Erythroblast (primary cell): ENCODE measurements around the gene ZBTB7B.

Source experiments
- DNase-seq, 2 experiments: peaks; one replicate each; lab custom pipeline; 2025; lab: John Stamatoyannopoulos, UW
- GATA1 ChIP-seq: IDR thresholded peaks from 2 replicates; pipeline ENCODE4 v1.6.1; 2011; ENCODE audit warnings: low read depth, mild to moderate bottlenecking, control low read depth, low read length, moderate library complexity
- POLR2A ChIP-seq: IDR thresholded peaks from 2 replicates; pipeline ENCODE4 v1.6.1; 2011; ENCODE audit warnings: mild to moderate bottlenecking, low read length

Gene ZBTB7B

GRCh38 chr1:155044365-155044764 lies 41.8 kb downstream of the ZBTB7B start:
- no peak for DNase-seq
- TF ChIP-seq POLR2A (no peak), GATA1 (no peak)

DNA sequence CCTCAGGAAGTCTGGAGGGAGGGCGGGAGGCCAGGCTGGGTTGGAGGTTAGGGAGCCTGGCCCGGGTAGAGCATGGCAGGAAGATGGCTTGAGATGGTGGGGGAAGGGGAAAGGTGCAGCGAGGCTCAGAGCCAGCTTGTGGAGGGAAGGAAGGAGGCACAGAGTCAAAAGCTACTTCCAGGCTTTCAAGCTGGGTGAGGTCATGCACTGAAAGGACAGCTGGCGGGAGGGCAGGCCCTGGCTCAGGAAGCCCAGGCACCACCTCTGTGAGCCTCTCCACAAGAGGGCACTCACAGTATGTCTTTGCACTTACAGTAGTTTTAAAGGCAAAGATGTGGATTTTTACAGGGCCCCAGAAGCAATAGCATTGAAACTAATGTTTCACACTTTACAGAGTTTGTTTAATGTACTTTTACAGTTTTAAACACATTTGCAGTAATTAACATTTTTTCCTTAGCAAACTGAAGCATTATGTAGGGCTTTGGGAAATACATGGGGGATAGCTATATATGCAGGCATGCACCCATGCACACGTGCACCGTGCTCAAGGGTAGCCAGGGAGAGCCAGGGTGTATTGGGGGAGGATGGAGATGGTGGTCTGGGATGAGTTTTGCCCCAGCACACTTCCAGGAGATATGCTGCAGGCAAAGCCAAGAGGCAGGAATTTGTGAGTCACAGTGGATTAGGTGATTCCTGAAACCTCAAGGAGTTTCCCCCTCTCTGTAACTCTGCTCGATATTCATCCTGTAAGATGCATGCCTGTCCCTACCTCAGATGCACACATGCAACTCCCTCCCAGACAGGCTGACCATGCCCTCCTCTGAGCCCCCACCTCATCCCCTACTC lies 42.4 kb downstream of the ZBTB7B start:
- DNase-seq, result peak; percentile 79 to 85
- TF ChIP-seq GATA1, result no peak
- TF ChIP-seq POLR2A, result no peak

DNA sequence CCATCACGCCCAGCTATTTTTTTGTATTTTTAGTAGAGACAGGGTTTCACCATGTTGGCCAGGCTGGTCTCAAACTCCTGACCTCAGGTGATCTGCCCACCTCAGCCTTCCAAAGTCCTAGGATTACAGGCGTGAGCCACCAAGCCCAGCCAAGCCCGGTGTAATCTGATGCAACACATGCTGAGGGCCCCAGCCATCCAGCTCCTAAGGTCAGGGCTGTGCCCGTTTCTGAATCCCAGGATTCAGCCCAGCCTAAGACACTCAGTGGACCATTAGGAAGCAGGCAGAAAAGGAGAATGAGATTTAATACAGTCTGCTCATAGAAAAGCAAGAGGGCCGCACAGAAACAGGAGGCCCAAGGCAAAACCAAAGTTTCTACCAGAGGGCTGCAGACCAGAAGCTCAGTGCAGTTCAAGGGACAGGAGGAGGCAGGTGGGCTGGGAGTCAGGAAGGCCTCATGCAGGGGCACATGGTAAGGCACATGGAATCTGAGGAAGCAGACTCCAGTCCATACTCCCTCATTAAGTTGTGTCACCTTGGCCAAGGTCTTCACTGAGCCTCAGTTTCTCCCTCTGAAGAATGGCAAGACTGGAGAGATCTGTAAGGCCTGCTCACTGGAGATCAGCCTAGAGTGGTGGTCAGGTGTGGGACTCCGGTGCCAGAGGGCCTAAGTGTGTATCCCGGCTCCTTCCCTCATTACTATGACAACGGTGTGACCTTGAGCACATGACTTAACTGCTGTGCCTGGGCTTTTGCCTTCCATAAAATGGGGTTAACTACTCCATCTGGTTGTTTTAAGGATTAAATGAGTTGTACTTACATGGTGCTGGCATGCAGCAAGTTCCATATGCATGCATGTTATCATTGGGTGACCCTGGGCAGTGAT lies 46.1 kb downstream of the ZBTB7B start:
- TF ChIP-seq GATA1, result no peak
- TF ChIP-seq POLR2A, result no peak

DNA sequence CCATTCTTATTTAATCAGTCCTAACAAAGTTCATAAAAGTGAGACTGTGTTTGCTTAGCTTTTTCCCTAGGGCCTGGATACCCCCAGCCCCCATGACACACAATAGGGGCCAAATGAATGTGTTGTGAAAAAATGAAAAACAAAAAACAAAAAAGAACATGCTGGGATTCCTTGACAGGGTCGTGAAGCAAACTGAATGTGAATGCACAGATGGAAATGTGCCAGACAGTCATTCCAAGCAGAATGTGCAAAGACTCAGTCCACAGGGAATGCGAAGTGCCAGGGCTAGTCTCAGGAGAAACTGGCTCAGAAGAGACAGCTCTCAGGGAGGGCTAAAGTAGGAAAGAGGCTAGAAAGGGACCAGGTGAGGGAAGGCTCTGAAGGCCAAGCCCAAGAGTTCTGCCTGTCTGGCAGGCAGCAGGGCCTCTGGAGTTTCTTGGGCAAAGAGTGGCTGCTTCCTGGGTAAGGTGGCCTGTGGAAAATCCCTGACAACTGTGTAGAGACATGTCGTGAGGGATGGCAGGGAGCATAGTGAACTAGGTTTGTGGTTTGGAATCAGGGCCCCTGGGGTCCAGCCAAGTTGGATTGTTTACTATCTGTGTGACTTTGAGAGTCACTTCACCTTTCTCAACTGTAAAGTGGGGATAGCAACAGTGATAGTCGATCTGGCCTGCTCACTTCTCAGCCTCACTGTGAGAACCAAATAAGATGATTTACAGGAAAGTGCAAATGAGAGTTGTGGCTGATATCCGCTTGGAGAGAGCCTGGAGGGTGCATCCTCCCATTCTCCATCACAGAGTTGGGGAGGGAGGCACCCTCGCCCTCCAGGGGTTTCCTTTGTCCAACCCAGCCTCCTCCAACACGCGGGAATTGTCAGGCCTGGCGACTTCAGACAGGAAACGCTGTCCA lies 47.3 kb downstream of the ZBTB7B start:
- TF ChIP-seq GATA1 (no peak), POLR2A (no peak)
- DNase-seq, result no peak

More for the DNA sequence above, 46.1 kb downstream of the ZBTB7B start:
- peak in 1 of 2 experiments; percentile 40 for DNase-seq

- no peak for TF ChIP-seq GATA1
- peak; percentile 46 for TF ChIP-seq POLR2A
- peak; percentile 84 to 91 for DNase-seq
Observed at GRCh38 chr1:155050560-155051341, 48.1 kb downstream of the ZBTB7B start, which contains the start of gene ADAM15. Gene ADAM15, plus strand, starts transcription at chr1:155051316. Its CDS starts 71 bp downstream, at chr1:155051387.

GRCh38 chr1:155051342-155051776 lies 48.8 kb downstream of the ZBTB7B start:
- no peak for TF ChIP-seq GATA1
- TF ChIP-seq POLR2A, result peak; percentile 29
- DNase-seq, result no peak

GRCh38 chr1:155051777-155052398 lies 49.3 kb downstream of the ZBTB7B start:
- TF ChIP-seq GATA1 (no peak), POLR2A (no peak)
- peak; percentile 50 to 62 for DNase-seq

DNA sequence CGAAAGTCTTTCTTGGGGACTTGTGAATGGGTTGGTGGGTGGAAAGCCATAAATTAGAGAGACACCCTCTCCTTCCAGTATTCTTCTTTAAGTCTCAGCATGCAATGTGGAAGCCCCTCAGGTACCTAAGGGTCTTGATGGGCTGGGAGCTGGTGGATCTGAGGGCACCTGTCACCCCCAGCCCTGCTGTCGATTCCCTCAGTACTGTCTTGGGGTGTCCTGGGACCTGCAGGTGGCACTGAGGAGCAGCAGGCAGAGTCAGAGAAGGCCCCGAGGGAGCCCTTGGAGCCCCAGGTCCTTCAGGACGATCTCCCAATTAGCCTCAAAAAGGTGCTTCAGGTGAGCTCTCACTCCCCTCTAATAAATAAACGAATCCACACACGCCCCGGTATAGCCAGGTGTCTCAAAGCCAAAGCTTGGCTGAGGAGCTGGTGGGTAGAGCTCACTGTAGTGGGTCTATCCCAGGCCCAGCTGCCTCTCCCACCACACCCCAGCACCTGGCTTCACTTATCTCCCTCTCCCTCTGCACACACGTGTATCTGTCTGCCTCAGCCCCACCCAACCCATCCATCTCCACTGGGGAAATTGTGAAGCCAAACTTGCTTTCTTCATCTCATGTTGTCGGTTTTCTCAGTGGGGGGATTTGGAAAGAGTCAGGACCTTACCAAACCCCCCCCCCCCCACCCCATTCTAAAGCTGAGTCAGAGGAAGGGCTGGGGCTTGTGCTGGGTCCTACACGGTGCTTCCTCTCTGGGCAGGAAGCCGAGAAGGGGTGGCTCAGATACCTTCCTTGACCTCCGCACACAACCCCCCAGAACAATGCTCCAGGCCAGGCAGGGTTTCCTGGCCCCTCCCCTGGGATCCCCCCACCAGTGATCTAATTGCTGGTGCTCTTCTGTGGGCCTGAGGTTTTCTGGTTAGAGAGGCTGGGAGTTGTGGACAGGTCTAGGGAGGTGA lies 50.1 kb downstream of the ZBTB7B start:
- TF ChIP-seq POLR2A (no peak), GATA1 (no peak)
- DNase-seq, result peak; percentile 54 to 62

DNA sequence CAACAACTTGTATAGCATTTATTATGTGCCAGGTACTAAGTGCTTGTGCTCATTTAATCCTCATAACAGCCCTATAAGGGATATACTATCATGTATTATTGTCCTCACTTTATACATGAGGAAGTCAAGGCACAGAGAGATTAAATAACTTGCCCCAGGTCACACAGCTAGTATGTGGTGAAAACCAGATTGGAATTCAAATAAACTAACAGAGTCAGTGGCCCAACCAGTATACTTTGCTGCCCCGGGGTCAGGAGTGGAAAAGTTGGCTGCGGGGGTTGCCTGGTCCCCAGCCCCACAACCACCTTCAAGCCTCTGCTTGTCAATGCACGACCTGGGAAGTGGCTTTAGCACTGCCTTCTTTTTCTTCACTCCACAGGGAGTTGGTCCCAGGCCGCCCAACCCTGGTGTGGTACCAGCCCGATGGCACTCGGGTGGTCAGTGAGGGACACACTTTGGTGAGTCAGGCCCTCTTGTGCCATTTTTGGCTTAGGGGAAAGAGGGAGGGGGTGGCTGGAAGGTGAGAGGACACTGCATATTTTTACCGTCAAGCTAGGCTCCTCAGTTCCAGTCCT lies 51.0 kb downstream of the ZBTB7B start:
- no peak for DNase-seq
- TF ChIP-seq POLR2A (no peak), GATA1 (no peak)

GRCh38 chr1:155057104-155057503 lies 54.5 kb downstream of the ZBTB7B start:
- DNase-seq, result no peak
- TF ChIP-seq POLR2A (no peak), GATA1 (no peak)
